D721Med (cell line): ENCODE measurements around the gene C1orf216.

Source experiments
- DNase-seq: peaks from one replicate; pipeline ENCODE4 v3.0.0; 2011; ENCODE audit warnings: low spot score; ENCODE audit not compliant: insufficient read length
- FAIRE-seq: peaks from 2 replicates; lab custom pipeline; 2011; peaks lifted over from hg19 to GRCh38; lab: Jason Lieb, UNC
- CTCF ChIP-seq: IDR thresholded peaks from 2 replicates; pipeline ENCODE4 v1.5.1; 2012; ENCODE audit warnings: mild to moderate bottlenecking, control low read depth; ENCODE audit not compliant: insufficient read depth; ENCODE audit errors: missing control alignments

C1orf216 gene

GRCh38 chr1:35683012-35683411 is 35.7 kb downstream of the C1orf216 start:
- DNase-seq (no peak), FAIRE-seq (no peak)
- no peak for TF ChIP-seq CTCF

GRCh38 chr1:35680271-35680670 is 38.4 kb downstream of the C1orf216 start:
- TF ChIP-seq CTCF = no peak
- no peak for FAIRE-seq
- no peak for DNase-seq

- FAIRE-seq (no peak), DNase-seq (no peak)
- no peak for TF ChIP-seq CTCF
Measured at GRCh38 chr1:35675773-35676172, 42.9 kb downstream of the C1orf216 start.

GRCh38 chr1:35674111-35674510 is 44.6 kb downstream of the C1orf216 start:
- no peak for TF ChIP-seq CTCF
- FAIRE-seq (no peak), DNase-seq (no peak)

- no peak for DNase-seq
- no peak for TF ChIP-seq CTCF
- FAIRE-seq = no peak
Measured at GRCh38 chr1:35672116-35672515, 46.6 kb downstream of the C1orf216 start.

- DNase-seq = peak; percentile 35
- TF ChIP-seq CTCF = no peak
- no peak for FAIRE-seq
Measured at GRCh38 chr1:35668506-35668905, 50.2 kb downstream of the C1orf216 start.

- TF ChIP-seq CTCF = no peak
- no peak for FAIRE-seq
- no peak for DNase-seq
Measured at GRCh38 chr1:35666916-35667315, 51.8 kb downstream of the C1orf216 start.
